ENCODE data around the gene IFT122.
"Not testable (repeated sequence)": the region's sequence is repeated elsewhere in the genome, so short reads cannot be mapped to it uniquely, and the experiment has no call there.

IFT122 gene

GRCh38 chr3:129506231-129506742 lies 66.3 kb downstream of the IFT122 start:
- TF ChIP-seq CTCF (conservative IDR thresholded peaks at IDR 0.05), result no peak
- H3K27ac ChIP-seq, result peak overlapping the region; percentile 23

DNA sequence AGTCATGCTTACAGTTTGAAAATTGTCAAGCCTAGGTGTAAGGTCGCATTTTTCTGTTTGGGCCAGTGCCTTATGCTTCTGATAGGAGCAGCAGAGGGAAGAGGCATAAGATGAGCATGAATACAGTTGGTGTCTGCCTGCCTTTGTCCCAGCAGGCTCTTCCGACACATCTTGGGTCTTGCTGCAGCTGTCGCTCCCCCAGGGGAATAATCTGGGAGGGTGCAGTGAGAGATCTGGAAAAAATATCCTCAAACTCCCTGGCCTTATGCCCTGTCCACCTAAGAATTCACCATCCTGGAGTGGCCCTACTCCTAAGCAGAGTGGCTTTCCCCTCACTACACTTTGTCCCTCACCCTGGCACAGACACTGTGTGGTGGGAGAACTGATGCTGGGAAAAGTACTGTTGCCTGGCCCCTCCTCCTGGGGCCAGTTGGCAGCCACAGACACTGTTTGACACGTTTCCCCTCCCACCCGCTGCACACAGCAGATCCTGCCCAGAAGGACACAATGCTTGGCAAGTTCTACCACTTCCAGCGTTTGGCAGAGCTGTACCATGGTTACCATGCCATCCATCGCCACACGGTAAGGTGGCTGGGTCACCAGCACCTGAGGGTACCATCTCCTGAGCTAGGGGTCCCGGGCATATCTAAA lies 67.3 kb downstream of the IFT122 start:
- no peak for TF ChIP-seq CTCF (conservative IDR thresholded peaks at IDR 0.05)
- peak overlapping the region; percentile 23 for H3K27ac ChIP-seq

DNA sequence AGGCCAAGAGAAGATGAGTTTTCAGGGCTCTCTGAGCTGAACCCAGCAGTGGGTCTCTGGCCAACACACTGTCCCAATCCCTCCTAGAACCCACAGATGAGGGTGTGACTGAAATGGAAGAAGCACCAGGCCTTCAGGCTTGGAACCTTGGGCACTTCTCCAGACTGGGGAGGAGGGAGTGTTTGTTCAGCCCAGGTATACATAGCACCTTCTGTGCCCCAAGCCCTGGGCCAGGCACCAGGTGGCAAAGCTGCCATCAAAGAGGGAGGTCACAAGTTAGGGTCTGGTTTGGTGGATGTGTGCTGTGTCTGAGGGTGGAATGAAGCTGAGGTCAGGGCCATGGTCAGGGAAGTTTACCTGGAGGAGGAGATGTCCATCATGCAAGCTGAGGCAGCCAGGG lies 72.6 kb downstream of the IFT122 start:
- no peak for TF ChIP-seq CTCF (conservative IDR thresholded peaks at IDR 0.05)
- H3K27ac ChIP-seq, result no peak overlapping the region

- TF ChIP-seq CTCF (conservative IDR thresholded peaks at IDR 0.05), result no peak
- H3K27ac ChIP-seq, result no peak overlapping the region
Measured at GRCh38 chr3:129513705-129514104, 73.7 kb downstream of the IFT122 start.

- no peak for TF ChIP-seq CTCF (conservative IDR thresholded peaks at IDR 0.05)
- no peak overlapping the region for H3K27ac ChIP-seq
Measured at GRCh38 chr3:129514110-129514509, 74.1 kb downstream of the IFT122 start.

DNA sequence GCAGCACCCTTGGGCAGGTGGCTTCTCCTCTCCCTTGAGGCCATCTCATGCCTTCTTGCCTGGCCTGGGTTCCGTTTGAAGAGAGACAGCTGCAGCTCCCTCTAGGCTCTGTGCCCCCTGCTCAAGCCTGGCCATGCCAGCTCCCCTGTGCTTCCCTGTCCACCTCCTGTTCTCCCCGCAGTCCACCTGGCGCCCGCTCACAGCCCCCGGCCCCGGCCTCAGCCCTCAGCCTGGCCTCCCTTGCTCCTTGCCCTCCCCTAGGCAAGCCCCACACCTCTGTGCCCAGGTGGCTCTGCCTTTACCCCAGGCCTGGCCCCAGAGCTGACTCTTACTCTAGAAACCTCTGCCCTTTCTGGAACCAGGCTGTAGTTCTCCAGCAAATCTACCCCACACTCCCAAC lies 74.5 kb downstream of the IFT122 start:
- TF ChIP-seq CTCF (conservative IDR thresholded peaks at IDR 0.05), result no peak

DNA sequence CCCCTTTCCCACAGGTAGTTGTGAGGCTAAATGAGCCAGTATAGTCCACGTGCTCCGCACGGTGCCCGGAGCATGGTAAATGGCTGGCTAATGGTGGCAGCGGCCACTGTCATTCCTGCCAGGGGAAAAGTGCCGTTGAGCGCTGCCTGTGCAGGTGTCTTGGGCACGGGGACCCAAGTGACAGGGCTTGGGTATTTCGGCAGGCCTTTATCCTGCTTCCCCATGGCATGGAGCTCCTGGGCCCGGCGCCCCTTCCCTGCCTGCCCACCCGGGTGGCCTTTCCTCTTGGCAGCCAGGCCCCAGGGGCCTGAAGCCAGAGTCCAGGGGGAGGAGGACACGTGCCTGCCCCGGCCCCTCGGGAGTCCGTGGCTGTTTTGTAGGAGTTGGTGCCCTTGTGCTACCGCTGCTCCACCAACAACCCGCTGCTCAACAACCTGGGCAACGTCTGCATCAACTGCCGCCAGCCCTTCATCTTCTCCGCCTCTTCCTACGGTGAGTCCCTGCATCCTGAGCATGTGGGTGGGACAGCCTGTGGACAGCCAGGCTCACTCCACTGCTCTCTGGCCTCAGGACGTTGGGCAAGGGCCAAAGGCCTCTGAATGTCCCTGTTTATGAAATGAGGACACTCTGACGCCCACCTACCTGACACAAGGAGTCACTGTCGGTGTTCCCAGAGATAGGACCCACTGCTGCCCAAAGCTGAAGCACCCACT lies 75.2 kb downstream of the IFT122 start:
- not testable (repeated sequence) for H3K27ac ChIP-seq

More for the DNA sequence above, 74.5 kb downstream of the IFT122 start:
- H3K27ac ChIP-seq, result no peak overlapping the region

- H3K27ac ChIP-seq, result not testable (repeated sequence)
Measured at GRCh38 chr3:129515821-129516432, 75.9 kb downstream of the IFT122 start.

Measured in VCaP (cell line).